ENCODE measurements around the gene PCDH9.

DNA sequence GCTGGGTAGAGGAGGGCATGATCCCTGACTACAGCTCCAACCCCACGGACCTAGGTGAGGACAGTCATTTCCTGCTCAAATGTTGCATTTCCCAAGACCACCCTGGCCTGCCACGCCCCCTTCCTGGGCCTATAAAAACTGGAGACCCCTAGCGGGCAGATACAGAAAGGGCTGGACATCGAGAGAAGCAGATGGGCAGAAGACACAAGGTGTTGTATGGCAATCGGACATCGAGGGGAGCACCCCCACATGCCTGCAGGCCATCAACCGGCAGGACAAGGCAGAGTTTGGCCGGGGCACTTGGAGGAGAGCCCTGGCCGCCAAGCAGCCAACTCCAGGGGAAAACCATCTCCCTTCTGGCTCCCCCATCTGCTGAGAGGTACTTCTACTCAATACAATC, 746.4 kb downstream of the PCDH9 start:
- TF ChIP-seq, protein P1, sequence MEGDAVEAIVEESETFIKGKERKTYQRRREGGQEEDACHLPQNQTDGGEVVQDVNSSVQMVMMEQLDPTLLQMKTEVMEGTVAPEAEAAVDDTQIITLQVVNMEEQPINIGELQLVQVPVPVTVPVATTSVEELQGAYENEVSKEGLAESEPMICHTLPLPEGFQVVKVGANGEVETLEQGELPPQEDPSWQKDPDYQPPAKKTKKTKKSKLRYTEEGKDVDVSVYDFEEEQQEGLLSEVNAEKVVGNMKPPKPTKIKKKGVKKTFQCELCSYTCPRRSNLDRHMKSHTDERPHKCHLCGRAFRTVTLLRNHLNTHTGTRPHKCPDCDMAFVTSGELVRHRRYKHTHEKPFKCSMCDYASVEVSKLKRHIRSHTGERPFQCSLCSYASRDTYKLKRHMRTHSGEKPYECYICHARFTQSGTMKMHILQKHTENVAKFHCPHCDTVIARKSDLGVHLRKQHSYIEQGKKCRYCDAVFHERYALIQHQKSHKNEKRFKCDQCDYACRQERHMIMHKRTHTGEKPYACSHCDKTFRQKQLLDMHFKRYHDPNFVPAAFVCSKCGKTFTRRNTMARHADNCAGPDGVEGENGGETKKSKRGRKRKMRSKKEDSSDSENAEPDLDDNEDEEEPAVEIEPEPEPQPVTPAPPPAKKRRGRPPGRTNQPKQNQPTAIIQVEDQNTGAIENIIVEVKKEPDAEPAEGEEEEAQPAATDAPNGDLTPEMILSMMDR (IDR thresholded peaks at IDR 0.05): no peak
- no peak for TF ChIP-seq POLR2A (IDR thresholded peaks at IDR 0.05)

All from heart left ventricle (tissue), 13 donors.